K562 (cell line): Measurements from ENCODE around the gene KIF26B. TPM values are rescaled to one million over a fixed set of nuclear protein-coding genes. Genes with fewer than 3 reads are reported as not detected.

Source experiments
- ATAC-seq: fragments of 200-7000 bp; cut with Tn5 transposase; 3 replicates; pipeline ENCODE4 v1.9.1; 2020; ENCODE audit warnings: moderate library complexity
- BruUV-seq: library from RNA; stranded (reverse); fragments of 400-500 nt; replicated peaks from 2 replicates; lab custom pipeline; 2021; lab: Mats Ljungman, UMichigan
- CTCF ChIA-PET: fragments of 300-600 bp; formaldehyde crosslinking; extraction: SDS; loops from one replicate; lab custom pipeline; 2021; ENCODE audit warnings: low intra/inter-chr PET ratio; lab: Yijun Ruan, JAX
- POLR2A ChIA-PET: fragments of 300-600, 350-650 bp; sonication (Branson Sonifier 250); formaldehyde crosslinking; extraction: SDS; loops from one replicate; lab custom pipeline; 2021; ENCODE audit warnings: antibody characterized with exemption, inconsistent platforms; lab: Yijun Ruan, JAX
- DNase-seq, 4 experiments: peaks; one replicate each; pipeline versions ENCODE4 v3.0.0 to v3.0.0-alpha.2; 2011 to 2018; ENCODE audit warnings: low spot score in 3 of 4, mixed read lengths in 3 of 4; ENCODE audit errors: extremely low read depth in 1 of 4
- FAIRE-seq: peaks from 2 replicates; lab custom pipeline; 2011; peaks lifted over from hg19 to GRCh38; lab: Jason Lieb, UNC
- H2AFZ ChIP-seq: 2 replicates; pipeline ENCODE4 v1.6.0; 2011; ENCODE audit warnings: low read depth, low read length, control low read depth, inconsistent platforms
- H3K27ac ChIP-seq: fragments of 200-600 bp; 3 replicates; pipeline ENCODE4 v1.8.0; 2011; ENCODE audit warnings: low read depth, mild to moderate bottlenecking, control low read depth, inconsistent platforms, low read length, moderate library complexity, mixed read lengths; ENCODE audit errors: extremely low read depth
- H3K27me3 ChIP-seq, 2 experiments: fragments of 300-600 bp in 1 of 2; 2 replicates in 1 of 2; 3 replicates in 1 of 2; pipeline versions ENCODE4 v1.6.0 to v1.8.0; 2011; ENCODE audit warnings: inconsistent platforms in 2 of 2, low read length in 2 of 2, mild to moderate bottlenecking in 1 of 2, mixed read lengths in 1 of 2, moderate library complexity in 1 of 2; ENCODE audit not compliant: control insufficient read depth in 2 of 2, insufficient read depth in 2 of 2
- H3K36me3 ChIP-seq: fragments of 300-600 bp; 3 replicates; pipeline ENCODE4 v1.8.0; 2011; ENCODE audit warnings: mild to moderate bottlenecking, low read length, inconsistent platforms; ENCODE audit not compliant: control insufficient read depth, insufficient read depth
- H3K4me1 ChIP-seq, 2 experiments: fragments of 200-600 bp in 1 of 2; replicated peaks in 1 of 2; 2 replicates in 1 of 2; 3 replicates in 1 of 2; pipeline versions ENCODE4 v1.5.1 to v1.8.0; 2011; ENCODE audit warnings: inconsistent platforms in 2 of 2, low read length in 2 of 2, mild to moderate bottlenecking in 1 of 2, mixed read lengths in 1 of 2, moderate library complexity in 1 of 2; ENCODE audit not compliant: control insufficient read depth in 2 of 2, insufficient read depth in 2 of 2
- H3K4me2 ChIP-seq: 2 replicates; pipeline ENCODE4 v1.6.1; 2011; ENCODE audit warnings: low read length, control low read depth, inconsistent platforms, mixed read lengths; ENCODE audit not compliant: insufficient read depth
- H3K4me3 ChIP-seq: fragments of 200-600 bp; sonication (generic), shearing (Covaris generic); 2 replicates; pipeline ENCODE4 v1.5.1; 2016; ENCODE audit warnings: control low read depth, inconsistent platforms
- H3K79me2 ChIP-seq: fragments of 200-600 bp; 3 replicates; pipeline ENCODE4 v1.8.0; 2011; ENCODE audit warnings: low read length, inconsistent platforms; ENCODE audit not compliant: control insufficient read depth, insufficient read depth
- H3K9ac ChIP-seq, 2 experiments: 2 replicates each; pipeline versions ENCODE4 v1.6.0 to v1.6.1; 2011; ENCODE audit warnings: low read depth in 2 of 2, low read length in 2 of 2, control low read depth in 1 of 2, inconsistent platforms in 1 of 2, mild to moderate bottlenecking in 1 of 2, mixed read lengths in 1 of 2; ENCODE audit not compliant: insufficient read depth in 1 of 2
- H3K9me1 ChIP-seq: one replicate; pipeline ENCODE4 v1.6.0; 2011; ENCODE audit warnings: inconsistent platforms, mild to moderate bottlenecking, low read length, moderate library complexity; ENCODE audit not compliant: control insufficient read depth, insufficient read depth
- H3K9me3 ChIP-seq: replicated peaks from 2 replicates; pipeline ENCODE4 v1.5.1; 2011; ENCODE audit warnings: low read depth, low read length, inconsistent platforms; ENCODE audit not compliant: control insufficient read depth, insufficient read depth
- H4K20me1 ChIP-seq: replicated peaks from 2 replicates; pipeline ENCODE4 v1.6.1; 2011; ENCODE audit warnings: low read length, inconsistent platforms, mixed read lengths; ENCODE audit not compliant: control insufficient read depth, insufficient read depth
- ARID2 ChIP-seq: fragments of 450-650 bp; IDR thresholded peaks from 2 replicates; pipeline ENCODE4 v1.6.1; 2017; ENCODE audit warnings: antibody characterized with exemption, mild to moderate bottlenecking
- ILK ChIP-seq: fragments of 450-650 bp; IDR thresholded peaks from 2 replicates; pipeline ENCODE4 v1.6.1; 2016; ENCODE audit warnings: missing genetic modification characterization, low read depth, mild to moderate bottlenecking, missing compliant biosample characterization, moderate library complexity, borderline replicate concordance
- PHF20 ChIP-seq: fragments of 450-650 bp; IDR thresholded peaks from 2 replicates; pipeline ENCODE4 v1.6.1; 2018; ENCODE audit not compliant: partially characterized antibody
- SLC30A9 ChIP-seq: fragments of 250-450 bp; sonication (Bioruptor Pico); IDR thresholded peaks from 2 replicates; pipeline ENCODE4 v1.8.0; 2022; ENCODE audit warnings: mild to moderate bottlenecking, moderate library complexity
- ZBED1 ChIP-seq: IDR thresholded peaks from 2 replicates; pipeline ENCODE4 v1.6.1; 2014
- ZFP30 ChIP-seq: fragments of 250-450 bp; sonication (Bioruptor Pico); IDR thresholded peaks from 2 replicates; pipeline ENCODE4 v1.8.0; 2022; ENCODE audit warnings: moderate library complexity, mild to moderate bottlenecking, inconsistent platforms, borderline replicate concordance
- ZNF253 ChIP-seq: fragments of 250-450 bp; sonication (Bioruptor Pico); conservative IDR thresholded peaks from 2 replicates; pipeline ENCODE4 v1.6.1; 2021; ENCODE audit warnings: mild to moderate bottlenecking
- ZNF280B ChIP-seq: fragments of 250-450 bp; sonication (Bioruptor Pico); IDR thresholded peaks from 2 replicates; pipeline ENCODE4 v1.5.1; 2021; ENCODE audit warnings: mild to moderate bottlenecking
- ZNF384 ChIP-seq: IDR thresholded peaks from 2 replicates; pipeline ENCODE4 v1.6.1; 2012; ENCODE audit warnings: low read depth, low read length, improper control_type of control experiment
- WGBS: fragments of 100-300 bp; shearing (Covaris generic); methylation state at CpG from one replicate; pipeline ENCODE4 v1.1.6; 2016; ENCODE audit warnings: low coverage, mixed read lengths; ENCODE audit not compliant: insufficient coverage; ENCODE audit errors: missing lambda C conversion rate; 5-methylcytosine and 5-hydroxymethylcytosine counted together
- in situ Hi-C: fragments of 300-500 bp; cut with MboI; formaldehyde crosslinking; loops from 4 replicates; pipeline ENCODE4 v1.15.0; 2018; ENCODE audit warnings: inconsistent platforms, mixed read lengths
- intact Hi-C: fragments of 100-400 bp; cut with micrococcal nuclease; formaldehyde crosslinking; loops from 2 replicates; pipeline ENCODE4 v1.14.2; 2022
- polyA plus RNA-seq, 8 experiments: library from polyadenylated mRNA; depleted of rRNA in 4 of 8; stranded (reverse) in 5 of 8; unstranded in 3 of 8; fragments of >200 nt; fragmentation: Nextera tagmentation in 2 of 8; fragmentation: Illumina TruSeq in 1 of 8; extraction: Ambion mirVana in 2 of 8; extraction: Trizol in 1 of 8; gene quantifications; 2 replicates each; pipeline versions ENCODE4 v1.2.1 to v1.2.3, GENCODE V29; 2011 to 2014; ENCODE audit warnings: inconsistent platforms in 1 of 8, missing spikeins in 1 of 8
- total RNA-seq, 7 experiments: library from RNA; depleted of rRNA in 6 of 7; stranded (reverse); fragments of >200 nt in 6 of 7; fragmentation: Illumina TruSeq in 2 of 7; extraction: Trizol in 2 of 7; gene quantifications; 2 replicates each; pipeline versions ENCODE4 v1.2.1 to v1.2.3, GENCODE V29; 2011 to 2021; ENCODE audit warnings: low replicate concordance in 1 of 7
- TF ChIP-seq, protein P1 (sequence below): fragments of 450-650 bp; IDR thresholded peaks from 2 replicates; pipeline ENCODE4 v1.7.1; 2018; ENCODE audit warnings: mild to moderate bottlenecking, low read depth; ENCODE audit not compliant: partially characterized antibody
- TF ChIP-seq, protein P2 (sequence below): fragments of 450-650 bp; formaldehyde crosslinking; IDR thresholded peaks from 2 replicates; pipeline ENCODE4 v1.4.0; 2020; ENCODE audit warnings: mild to moderate bottlenecking, moderate library complexity
- TF ChIP-seq, protein P3 (sequence below), 2 experiments: fragments of 450-650 bp; IDR thresholded peaks; 2 replicates each; pipeline ENCODE4 v1.6.1; 2018; ENCODE audit warnings: mild to moderate bottlenecking in 2 of 2, low read depth in 1 of 2; ENCODE audit not compliant: partially characterized antibody in 2 of 2

Gene KIF26B
- total and polyA plus RNA-seq, 9 of the 15 experiments (the other 6 are each of a cell fraction or from before 2014, with no cell fraction given), result 0.02 to 0.08 (median 0.03) TPM; not detected in 6

DNA sequence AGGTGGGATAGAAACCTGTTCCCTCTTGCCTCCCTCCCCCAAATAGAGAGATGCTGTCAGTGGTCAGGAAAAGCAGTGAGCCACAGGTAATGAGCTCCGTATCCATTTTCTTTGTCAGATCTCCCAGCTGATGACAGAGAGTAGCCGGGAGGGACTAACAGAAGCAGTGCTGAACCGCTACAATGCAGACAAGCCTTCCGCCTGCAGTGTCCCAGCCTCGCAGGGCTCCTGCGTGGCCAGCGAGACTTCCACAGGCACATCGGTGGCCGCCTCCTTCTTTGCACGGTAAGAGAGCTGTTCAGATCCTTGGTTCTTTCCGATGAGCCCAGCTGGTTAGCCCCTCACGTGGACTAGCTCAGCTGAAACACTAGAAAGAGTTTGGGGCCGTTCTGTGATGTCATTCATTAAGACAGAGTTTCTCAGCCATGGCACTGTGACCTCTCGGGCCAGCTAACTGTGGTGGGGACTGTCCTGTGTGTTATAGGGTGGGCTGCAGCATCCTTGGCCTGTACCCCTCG lies 264.7 kb downstream of the KIF26B start:
- Histone ChIP-seq H3K27me3 (peaks cover 54 to 58% of the 10 kb centered on the region in 2 experiments), H3K27ac (no peak overlapping the region), H3K9me3 (no peaks in the 10 kb centered on the region), H3K36me3 (no peaks in the 10 kb centered on the region), H3K4me1 (no peaks in the 10 kb centered on the region), H3K79me2 (no peaks in the 10 kb centered on the region), H3K4me3 (no peak overlapping the region), H3K9ac (no peak overlapping the region), H3K9me1 (no peaks in the 10 kb centered on the region), H3K4me2 (no peak overlapping the region), H2AFZ (no peak overlapping the region), H4K20me1 (no peaks in the 10 kb centered on the region)
- ChIA-PET CTCF (no interaction called here), POLR2A (interaction anchor here (1.4 kb wide), 1 partner anchor 9 kb away, joined by 4 read pairs; no protein-coding TSS in a partner anchor)
- ATAC-seq (no peak), DNase-seq (no peak), FAIRE-seq (no peak)
- intact Hi-C loops (no loop called here), in situ Hi-C loops (no loop called here)
- no TSS peak for BruUV-seq
- 1% methylated on average over 15 of the region's 15 CpGs for WGBS
- no peak for TF ChIP-seq PHF20
- TF ChIP-seq, protein P1, sequence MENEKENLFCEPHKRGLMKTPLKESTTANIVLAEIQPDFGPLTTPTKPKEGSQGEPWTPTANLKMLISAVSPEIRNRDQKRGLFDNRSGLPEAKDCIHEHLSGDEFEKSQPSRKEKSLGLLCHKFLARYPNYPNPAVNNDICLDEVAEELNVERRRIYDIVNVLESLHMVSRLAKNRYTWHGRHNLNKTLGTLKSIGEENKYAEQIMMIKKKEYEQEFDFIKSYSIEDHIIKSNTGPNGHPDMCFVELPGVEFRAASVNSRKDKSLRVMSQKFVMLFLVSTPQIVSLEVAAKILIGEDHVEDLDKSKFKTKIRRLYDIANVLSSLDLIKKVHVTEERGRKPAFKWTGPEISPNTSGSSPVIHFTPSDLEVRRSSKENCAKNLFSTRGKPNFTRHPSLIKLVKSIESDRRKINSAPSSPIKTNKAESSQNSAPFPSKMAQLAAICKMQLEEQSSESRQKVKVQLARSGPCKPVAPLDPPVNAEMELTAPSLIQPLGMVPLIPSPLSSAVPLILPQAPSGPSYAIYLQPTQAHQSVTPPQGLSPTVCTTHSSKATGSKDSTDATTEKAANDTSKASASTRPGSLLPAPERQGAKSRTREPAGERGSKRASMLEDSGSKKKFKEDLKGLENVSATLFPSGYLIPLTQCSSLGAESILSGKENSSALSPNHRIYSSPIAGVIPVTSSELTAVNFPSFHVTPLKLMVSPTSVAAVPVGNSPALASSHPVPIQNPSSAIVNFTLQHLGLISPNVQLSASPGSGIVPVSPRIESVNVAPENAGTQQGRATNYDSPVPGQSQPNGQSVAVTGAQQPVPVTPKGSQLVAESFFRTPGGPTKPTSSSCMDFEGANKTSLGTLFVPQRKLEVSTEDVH, result no peak
- TF ChIP-seq ZBED1, result no peak
- no peak for TF ChIP-seq SLC30A9 (CRISPR knock-in tag)
- no peak for TF ChIP-seq ARID2
- TF ChIP-seq ZNF280B (CRISPR knock-in tag), result no peak
- TF ChIP-seq ZFP30 (CRISPR knock-in tag), result no peak
- no peak for TF ChIP-seq ZNF384
- TF ChIP-seq, protein P2, sequence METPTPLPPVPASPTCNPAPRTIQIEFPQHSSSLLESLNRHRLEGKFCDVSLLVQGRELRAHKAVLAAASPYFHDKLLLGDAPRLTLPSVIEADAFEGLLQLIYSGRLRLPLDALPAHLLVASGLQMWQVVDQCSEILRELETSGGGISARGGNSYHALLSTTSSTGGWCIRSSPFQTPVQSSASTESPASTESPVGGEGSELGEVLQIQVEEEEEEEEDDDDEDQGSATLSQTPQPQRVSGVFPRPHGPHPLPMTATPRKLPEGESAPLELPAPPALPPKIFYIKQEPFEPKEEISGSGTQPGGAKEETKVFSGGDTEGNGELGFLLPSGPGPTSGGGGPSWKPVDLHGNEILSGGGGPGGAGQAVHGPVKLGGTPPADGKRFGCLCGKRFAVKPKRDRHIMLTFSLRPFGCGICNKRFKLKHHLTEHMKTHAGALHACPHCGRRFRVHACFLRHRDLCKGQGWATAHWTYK (CRISPR knock-in tag), result no peak
- TF ChIP-seq ZNF253 (CRISPR knock-in tag), result no peak
- TF ChIP-seq ILK (tag), result no peak
- TF ChIP-seq, protein P3, sequence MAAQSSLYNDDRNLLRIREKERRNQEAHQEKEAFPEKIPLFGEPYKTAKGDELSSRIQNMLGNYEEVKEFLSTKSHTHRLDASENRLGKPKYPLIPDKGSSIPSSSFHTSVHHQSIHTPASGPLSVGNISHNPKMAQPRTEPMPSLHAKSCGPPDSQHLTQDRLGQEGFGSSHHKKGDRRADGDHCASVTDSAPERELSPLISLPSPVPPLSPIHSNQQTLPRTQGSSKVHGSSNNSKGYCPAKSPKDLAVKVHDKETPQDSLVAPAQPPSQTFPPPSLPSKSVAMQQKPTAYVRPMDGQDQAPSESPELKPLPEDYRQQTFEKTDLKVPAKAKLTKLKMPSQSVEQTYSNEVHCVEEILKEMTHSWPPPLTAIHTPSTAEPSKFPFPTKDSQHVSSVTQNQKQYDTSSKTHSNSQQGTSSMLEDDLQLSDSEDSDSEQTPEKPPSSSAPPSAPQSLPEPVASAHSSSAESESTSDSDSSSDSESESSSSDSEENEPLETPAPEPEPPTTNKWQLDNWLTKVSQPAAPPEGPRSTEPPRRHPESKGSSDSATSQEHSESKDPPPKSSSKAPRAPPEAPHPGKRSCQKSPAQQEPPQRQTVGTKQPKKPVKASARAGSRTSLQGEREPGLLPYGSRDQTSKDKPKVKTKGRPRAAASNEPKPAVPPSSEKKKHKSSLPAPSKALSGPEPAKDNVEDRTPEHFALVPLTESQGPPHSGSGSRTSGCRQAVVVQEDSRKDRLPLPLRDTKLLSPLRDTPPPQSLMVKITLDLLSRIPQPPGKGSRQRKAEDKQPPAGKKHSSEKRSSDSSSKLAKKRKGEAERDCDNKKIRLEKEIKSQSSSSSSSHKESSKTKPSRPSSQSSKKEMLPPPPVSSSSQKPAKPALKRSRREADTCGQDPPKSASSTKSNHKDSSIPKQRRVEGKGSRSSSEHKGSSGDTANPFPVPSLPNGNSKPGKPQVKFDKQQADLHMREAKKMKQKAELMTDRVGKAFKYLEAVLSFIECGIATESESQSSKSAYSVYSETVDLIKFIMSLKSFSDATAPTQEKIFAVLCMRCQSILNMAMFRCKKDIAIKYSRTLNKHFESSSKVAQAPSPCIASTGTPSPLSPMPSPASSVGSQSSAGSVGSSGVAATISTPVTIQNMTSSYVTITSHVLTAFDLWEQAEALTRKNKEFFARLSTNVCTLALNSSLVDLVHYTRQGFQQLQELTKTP (IDR thresholded peaks at IDR 0.05; ENCODE audit: low read depth in 1 of 2, partially characterized antibody in 2 of 2), result no peak
